Measurements from ENCODE around the gene MYADML2. TPM values are rescaled to one million over a fixed set of nuclear protein-coding genes. Genes with fewer than 3 reads are reported as not detected.
"Not testable (repeated sequence)": the region's sequence is repeated elsewhere in the genome, so short reads cannot be mapped to it uniquely, and the experiment has no call there.

The MYADML2 gene
- total RNA-seq, 2 experiments from 2014 or later: not detected

DNA sequence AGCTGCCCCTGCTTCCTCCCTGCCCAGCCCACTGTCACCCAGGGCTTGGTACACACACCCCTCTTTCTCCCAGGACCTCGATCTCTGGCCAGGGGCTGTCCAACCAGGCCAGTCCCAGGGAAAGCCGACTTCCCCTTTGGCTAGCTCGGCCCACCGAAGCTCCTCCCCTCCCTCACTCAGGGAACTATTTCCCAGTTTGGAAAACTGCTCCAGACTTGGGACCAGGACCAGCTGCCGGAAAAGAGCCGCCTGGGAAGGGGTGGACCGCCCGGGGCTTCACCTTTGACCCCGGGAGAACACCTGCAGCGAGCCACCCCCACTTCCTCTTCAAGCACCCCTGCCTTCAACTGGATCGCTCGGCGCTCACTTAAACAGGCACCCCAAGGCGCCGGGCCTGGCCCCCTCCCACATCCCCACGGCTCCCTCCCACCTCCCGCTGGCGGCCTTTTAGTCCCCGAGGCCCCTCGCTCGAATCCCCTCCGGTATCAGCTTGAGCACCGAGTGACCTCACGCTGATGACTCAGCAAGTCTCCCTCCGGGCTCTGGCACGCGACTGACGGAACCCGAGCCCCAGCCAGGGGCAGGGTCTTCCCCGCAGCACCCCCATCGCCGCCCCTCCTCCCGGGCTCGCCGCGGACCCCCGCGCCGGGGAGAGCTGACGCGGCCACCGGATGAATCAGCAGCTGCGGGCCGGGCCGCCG is 20.4 kb downstream of the MYADML2 start:
- Mint-ChIP-seq H3K36me3 (peaks cover 2% of the 10 kb centered on the region), H3K9me3 (ENCODE audit: low read depth) (no peaks in the 10 kb centered on the region), H3K27me3 (peaks cover 2% of the 10 kb centered on the region), H3K4me1 (peaks cover 25% of the 10 kb centered on the region), H3K4me3 (peak overlapping the region; percentile 79), H3K27ac (peak overlapping the region; percentile 85)
- CTCF ChIA-PET: interaction anchor here (0.6 to 3.6 kb wide), 10 partner anchors 10 to 147 kb away, joined by 3 to 26 read pairs (median 6); partner anchors contain the start of genes ANAPC11 and PYCR1
- peak; percentile 75 for DNase-seq
- peak; percentile 20 for ATAC-seq

GRCh38 chr17:81925860-81926450 is 21.1 kb downstream of the MYADML2 start:
- Mint-ChIP-seq H3K36me3 (peaks cover 2% of the 10 kb centered on the region), H3K27me3 (peaks cover 2% of the 10 kb centered on the region), H3K4me1 (peaks cover 25% of the 10 kb centered on the region), H3K27ac (peak overlapping the region; percentile 85), H3K9me3 (ENCODE audit: low read depth) (no peaks in the 10 kb centered on the region), H3K4me3 (peak overlapping the region; percentile 79)
- ATAC-seq (peak; percentile 13), DNase-seq (no peak)
- CTCF ChIA-PET: interaction anchor here (0.6 to 3.6 kb wide), 7 partner anchors 10 to 147 kb away, joined by 3 to 26 read pairs (median 5); no protein-coding TSS in a partner anchor

- CTCF ChIA-PET: interaction anchor here (1.3 to 3.6 kb wide), 3 partner anchors 9 to 95 kb away, joined by 4 to 26 read pairs (median 5); no protein-coding TSS in a partner anchor
- Mint-ChIP-seq H3K9me3 (ENCODE audit: low read depth) (no peaks in the 10 kb centered on the region), H3K27ac (peak overlapping the region; percentile 17)
Measured at GRCh38 chr17:81924557-81925532, 22.2 kb downstream of the MYADML2 start.

DNA sequence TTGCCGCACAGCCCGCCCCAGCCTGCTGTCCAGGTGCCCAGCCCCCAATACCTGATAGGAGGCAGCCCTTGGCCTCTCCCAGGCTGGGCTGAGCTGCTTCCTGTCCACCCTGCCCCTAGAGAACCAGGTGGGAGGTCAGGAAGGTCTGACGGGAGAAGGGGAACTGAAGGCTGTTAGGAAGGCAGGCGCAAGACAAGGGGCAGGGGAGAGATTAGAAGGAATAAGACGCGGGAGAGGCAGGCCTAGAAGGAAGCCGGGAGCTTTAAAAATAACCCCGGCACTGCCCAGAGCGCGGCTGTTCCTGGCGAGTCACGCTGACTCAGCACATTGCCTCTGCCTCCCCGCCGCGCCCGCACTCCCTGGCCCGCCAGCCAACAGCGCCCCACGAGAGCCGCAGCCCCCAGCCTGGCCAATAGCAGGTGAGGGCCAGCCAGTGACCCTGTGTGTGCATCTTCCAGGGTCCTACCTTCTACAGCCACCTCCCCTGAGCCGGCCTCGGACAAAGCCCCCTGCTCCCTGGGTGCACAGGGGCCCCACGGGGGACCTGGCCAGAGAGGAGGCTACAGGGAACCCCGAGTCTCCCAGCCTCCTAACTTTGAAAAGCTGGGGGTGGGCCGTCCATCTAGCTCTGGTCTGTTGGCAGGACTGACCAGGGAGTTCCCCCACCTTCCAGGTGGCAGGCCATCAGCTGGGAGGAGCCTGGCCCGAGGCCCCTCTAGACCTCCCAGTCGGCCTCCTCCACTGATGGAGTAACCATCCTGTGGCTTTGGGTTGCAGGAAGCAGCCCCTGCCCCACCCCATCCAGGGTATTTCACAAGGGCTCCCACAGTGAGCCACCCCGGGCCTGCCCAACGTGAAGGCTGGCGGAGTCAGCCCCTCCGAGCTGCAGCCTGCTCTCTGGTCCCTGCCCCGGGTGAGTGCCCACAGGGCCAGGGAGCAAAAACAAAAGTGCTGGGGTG is 23.5 kb downstream of the MYADML2 start:
- CTCF ChIA-PET: interaction anchor here (0.7 to 1.3 kb wide), 2 partner anchors 36 to 40 kb away, joined by 3 to 4 read pairs; no protein-coding TSS in a partner anchor
- Mint-ChIP-seq H3K4me3 (no peak overlapping the region), H3K9me3 (ENCODE audit: low read depth) (no peaks in the 10 kb centered on the region), H3K27ac (peak overlapping the region; percentile 54), H3K36me3 (peaks cover 2% of the 10 kb centered on the region), H3K27me3 (no peaks in the 10 kb centered on the region), H3K4me1 (peaks cover 24% of the 10 kb centered on the region)
- ATAC-seq: no peak
- DNase-seq: no peak

More at GRCh38 chr17:81924557-81925532, 22.2 kb downstream of the MYADML2 start:
- H3K36me3 Mint-ChIP-seq: peaks cover 2% of the 10 kb centered on the region
- ATAC-seq (no peak), DNase-seq (no peak)
- peaks cover 2% of the 10 kb centered on the region for H3K27me3 Mint-ChIP-seq
- H3K4me1 Mint-ChIP-seq: peaks cover 25% of the 10 kb centered on the region
- H3K4me3 Mint-ChIP-seq: peak overlapping the region; percentile 11

DNA sequence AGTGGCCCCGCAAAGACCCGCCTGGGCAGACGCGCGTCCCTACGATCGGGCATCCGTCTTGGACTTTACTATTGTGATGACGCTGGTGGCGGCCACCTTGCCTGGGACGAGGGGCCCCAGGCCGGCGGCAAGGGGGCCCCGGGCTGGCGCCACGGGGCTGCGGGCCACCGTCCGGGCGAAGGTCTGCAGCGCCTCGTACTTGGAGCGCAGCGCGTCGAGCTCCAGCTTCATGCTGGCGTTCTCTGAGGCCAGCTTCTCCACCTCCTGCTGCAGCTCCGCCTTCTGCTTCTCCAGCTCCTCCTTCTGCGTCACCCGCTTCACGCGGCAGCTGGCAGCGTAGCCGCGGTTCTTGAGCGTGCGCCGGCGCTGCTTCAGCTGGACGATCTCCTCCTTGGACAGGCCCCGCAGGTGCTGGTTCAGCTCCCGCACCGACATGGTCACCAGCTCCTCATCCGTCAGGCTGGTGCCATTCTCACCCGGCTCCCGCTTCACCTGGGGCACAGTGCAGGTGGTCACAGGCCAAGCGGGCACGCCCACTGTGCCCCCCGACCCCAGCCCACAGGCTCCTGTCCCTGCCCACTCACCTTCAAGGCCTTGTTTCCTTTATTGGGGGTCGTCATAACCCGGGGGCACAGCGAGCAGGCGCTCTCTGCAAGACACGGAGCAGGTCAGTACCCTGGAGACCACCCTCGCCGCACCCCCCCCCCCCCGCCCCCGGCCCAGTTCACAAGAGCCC is 24.3 kb downstream of the MYADML2 start:
- Mint-ChIP-seq H3K4me3 (no peak overlapping the region), H3K9me3 (ENCODE audit: low read depth) (no peaks in the 10 kb centered on the region), H3K27ac (no peak overlapping the region), H3K4me1 (peaks cover 27% of the 10 kb centered on the region), H3K36me3 (peaks cover 4% of the 10 kb centered on the region), H3K27me3 (no peaks in the 10 kb centered on the region)
- ATAC-seq (no peak), DNase-seq (no peak)
- CTCF ChIA-PET: no interaction called here

DNA sequence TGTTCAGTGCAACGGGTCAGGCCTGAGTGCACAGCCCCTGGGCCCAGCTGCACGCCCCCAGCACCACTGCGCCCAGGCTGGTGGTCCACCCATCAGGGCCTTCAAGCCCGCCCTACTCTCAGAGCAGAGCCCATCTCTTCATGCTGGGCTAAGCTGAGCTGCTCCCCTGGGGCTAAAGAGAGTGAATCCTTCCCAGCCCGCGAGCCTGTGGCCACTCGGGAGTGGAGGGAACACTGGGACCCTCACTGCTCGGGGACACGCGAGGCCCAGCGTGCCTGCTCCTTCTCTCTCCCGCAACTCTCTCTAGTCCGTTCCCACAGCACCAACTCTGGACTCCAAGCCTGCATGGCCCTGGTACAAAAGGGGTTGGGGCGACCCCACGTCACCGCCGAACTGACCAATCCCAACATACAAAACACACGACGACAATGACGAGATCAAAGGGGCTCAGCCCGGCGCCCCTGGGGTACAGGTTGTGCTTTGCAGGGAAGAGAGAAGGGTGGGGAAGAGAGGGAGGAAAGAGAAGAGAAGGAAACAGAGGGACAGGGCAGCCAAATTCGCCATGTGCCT is 25.0 kb downstream of the MYADML2 start:
- Mint-ChIP-seq H3K4me3 (no peak overlapping the region), H3K36me3 (peaks cover 4% of the 10 kb centered on the region), H3K4me1 (peaks cover 32% of the 10 kb centered on the region), H3K9me3 (ENCODE audit: low read depth) (no peaks in the 10 kb centered on the region), H3K27ac (no peak overlapping the region), H3K27me3 (no peaks in the 10 kb centered on the region)
- ATAC-seq (no peak), DNase-seq (no peak)
- CTCF ChIA-PET: no interaction called here

DNA sequence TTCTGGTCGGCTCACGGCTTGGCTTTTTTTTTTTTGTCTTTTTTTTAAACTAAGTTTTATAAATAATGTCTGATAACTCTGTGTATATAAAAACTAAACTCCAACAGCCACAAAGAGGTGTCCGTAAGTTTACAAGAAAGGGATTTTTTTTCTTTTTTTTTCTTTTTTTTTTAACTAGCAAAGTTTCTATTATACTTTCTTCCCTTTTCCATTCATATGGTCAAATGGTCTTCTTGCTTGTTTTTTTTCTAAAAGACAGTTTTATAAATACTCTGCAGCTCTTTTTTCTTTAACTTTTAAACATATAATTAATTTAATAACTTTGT is 25.5 kb downstream of the MYADML2 start:
- CTCF ChIA-PET: no interaction called here
- no peak overlapping the region for H3K27ac Mint-ChIP-seq
- no peaks in the 10 kb centered on the region for H3K9me3 Mint-ChIP-seq (ENCODE audit: low read depth)
- no peak for DNase-seq
- ATAC-seq: no peak
- H3K36me3 Mint-ChIP-seq: peaks cover 6% of the 10 kb centered on the region
- H3K4me3 Mint-ChIP-seq: no peak overlapping the region
- peaks cover 37% of the 10 kb centered on the region for H3K4me1 Mint-ChIP-seq
- H3K27me3 Mint-ChIP-seq: no peaks in the 10 kb centered on the region

DNA sequence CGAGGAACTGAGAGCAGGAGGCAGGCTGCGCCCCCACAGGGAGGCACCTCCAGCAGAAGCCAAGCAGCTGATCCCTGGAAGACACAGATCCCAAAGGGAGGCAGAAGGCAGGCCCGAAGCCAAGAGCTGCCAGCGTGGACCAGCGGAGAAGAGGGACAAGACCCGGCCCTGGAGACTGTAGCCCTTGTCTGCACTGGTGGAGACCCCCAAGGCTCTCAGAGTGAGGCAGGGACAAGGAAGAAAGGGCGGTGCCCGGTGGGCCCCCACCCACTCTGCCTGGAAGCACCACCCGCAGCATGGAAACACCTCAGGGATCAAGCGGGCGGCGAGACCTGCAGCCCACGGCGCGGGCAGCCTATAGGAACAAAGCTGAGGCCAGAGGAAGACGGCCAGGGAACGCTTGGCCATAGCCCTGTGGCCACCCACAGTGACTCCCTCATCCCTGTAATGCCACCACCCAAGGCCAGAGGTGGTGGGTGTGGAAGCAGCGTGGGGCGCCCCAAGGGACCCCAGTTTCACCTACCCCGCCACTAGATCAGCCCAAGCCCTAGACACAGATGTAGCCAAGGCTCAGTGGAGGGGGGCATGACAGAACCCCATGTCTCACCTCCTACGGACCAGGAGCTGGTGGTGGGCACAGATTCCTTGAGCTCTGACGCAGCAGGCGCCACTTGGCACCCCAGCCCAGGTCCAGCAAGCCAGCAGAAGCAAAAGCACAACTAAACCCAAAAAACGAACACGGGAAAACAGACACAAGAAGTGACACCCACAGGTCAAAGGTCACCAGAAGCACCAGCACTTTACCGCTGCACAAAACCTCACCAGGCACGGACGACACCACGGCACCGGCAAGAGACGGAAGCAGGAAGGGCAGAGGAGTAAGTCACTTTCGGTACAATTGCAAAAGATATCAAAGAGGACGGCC is 26.2 kb downstream of the MYADML2 start:
- DNase-seq: no peak
- CTCF ChIA-PET: no interaction called here
- H3K36me3 Mint-ChIP-seq: peaks cover 9% of the 10 kb centered on the region
- no peak overlapping the region for H3K27ac Mint-ChIP-seq
- no peaks in the 10 kb centered on the region for H3K9me3 Mint-ChIP-seq (ENCODE audit: low read depth)
- H3K4me1 Mint-ChIP-seq: peaks cover 35% of the 10 kb centered on the region
- H3K27me3 Mint-ChIP-seq: no peaks in the 10 kb centered on the region
- H3K4me3 Mint-ChIP-seq: no peak overlapping the region
- no peak for ATAC-seq

GRCh38 chr17:81918832-81919545 is 28.0 kb downstream of the MYADML2 start:
- Mint-ChIP-seq H3K27ac (peak overlapping the region; percentile 34), H3K4me1 (peaks cover 26% of the 10 kb centered on the region), H3K9me3 (ENCODE audit: low read depth) (no peaks in the 10 kb centered on the region), H3K27me3 (no peaks in the 10 kb centered on the region), H3K4me3 (no peak overlapping the region), H3K36me3 (peaks cover 22% of the 10 kb centered on the region)
- ATAC-seq: no peak
- CTCF ChIA-PET: no interaction called here
- DNase-seq: no peak

DNA sequence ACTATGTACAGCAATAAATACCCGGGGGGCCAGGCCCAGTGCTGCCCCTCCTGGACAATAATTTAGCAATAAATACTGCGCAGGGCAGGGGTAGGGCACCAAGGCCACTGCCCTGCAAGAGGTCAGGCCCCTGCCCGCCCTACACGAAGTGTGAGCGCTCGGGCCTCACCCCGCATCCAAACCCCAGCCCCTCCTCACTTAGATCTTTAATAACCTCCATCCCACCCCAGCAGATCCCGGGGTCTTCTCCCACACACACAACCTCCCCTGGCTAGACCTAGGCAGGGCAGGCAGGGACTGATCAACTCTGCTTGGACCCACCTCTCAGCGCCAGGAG is 28.7 kb downstream of the MYADML2 start:
- CTCF ChIA-PET; DNase-seq; H3K27me3 Mint-ChIP-seq; H3K9me3 Mint-ChIP-seq (ENCODE audit: low read depth): not testable (repeated sequence)
- Mint-ChIP-seq H3K4me3 (peak overlapping the region; percentile 78), H3K36me3 (peaks cover 24% of the 10 kb centered on the region), H3K4me1 (peaks cover 26% of the 10 kb centered on the region), H3K27ac (peak overlapping the region; percentile 82)
- ATAC-seq: peak; percentile 41

All from activated CD8-positive, alpha-beta memory T cell treated with anti-CD3 and anti-CD28 coated beads, Interleukin-2, amount 10 ng/mL, durations not matched to agents 7 days and 5 days (primary cell).